ENCODE data around the gene FILIP1L.

Gene FILIP1L

DNA sequence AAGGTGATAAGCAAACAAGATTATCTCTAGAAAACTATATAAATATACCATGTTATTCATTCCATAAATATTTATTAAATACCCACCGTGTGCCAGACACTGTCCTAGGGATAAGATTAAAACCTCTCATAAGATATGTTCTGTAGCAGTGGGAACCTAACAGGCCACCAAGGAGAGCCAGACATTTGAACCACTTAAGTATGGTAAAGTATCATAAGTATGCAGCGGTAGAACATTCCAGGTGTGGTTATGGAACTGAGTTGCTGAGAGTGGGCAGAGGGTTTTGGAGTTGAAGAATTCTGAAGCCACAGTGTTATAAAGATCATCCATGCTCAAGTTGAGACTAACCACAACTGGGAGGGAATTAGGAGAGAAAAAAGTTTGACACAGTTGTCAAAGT lies 14.7 kb downstream of the FILIP1L start:
- TF ChIP-seq TAF1 (IDR thresholded peaks at IDR 0.05; ENCODE audit: borderline replicate concordance, insufficient read depth, low read length) (no peak), POLR2AphosphoS5 (IDR thresholded peaks at IDR 0.05; ENCODE audit: low read depth, low read length) (no peak), SIN3A (IDR thresholded peaks at IDR 0.05; ENCODE audit: borderline replicate concordance, insufficient read depth, low read length) (no peak), FOXP2 (optimal IDR thresholded peaks at IDR 0.05; ENCODE audit: borderline replicate concordance, extremely low read depth, extremely low read length, insufficient read depth) (no peak)
- TF ChIP-seq, protein P1, sequence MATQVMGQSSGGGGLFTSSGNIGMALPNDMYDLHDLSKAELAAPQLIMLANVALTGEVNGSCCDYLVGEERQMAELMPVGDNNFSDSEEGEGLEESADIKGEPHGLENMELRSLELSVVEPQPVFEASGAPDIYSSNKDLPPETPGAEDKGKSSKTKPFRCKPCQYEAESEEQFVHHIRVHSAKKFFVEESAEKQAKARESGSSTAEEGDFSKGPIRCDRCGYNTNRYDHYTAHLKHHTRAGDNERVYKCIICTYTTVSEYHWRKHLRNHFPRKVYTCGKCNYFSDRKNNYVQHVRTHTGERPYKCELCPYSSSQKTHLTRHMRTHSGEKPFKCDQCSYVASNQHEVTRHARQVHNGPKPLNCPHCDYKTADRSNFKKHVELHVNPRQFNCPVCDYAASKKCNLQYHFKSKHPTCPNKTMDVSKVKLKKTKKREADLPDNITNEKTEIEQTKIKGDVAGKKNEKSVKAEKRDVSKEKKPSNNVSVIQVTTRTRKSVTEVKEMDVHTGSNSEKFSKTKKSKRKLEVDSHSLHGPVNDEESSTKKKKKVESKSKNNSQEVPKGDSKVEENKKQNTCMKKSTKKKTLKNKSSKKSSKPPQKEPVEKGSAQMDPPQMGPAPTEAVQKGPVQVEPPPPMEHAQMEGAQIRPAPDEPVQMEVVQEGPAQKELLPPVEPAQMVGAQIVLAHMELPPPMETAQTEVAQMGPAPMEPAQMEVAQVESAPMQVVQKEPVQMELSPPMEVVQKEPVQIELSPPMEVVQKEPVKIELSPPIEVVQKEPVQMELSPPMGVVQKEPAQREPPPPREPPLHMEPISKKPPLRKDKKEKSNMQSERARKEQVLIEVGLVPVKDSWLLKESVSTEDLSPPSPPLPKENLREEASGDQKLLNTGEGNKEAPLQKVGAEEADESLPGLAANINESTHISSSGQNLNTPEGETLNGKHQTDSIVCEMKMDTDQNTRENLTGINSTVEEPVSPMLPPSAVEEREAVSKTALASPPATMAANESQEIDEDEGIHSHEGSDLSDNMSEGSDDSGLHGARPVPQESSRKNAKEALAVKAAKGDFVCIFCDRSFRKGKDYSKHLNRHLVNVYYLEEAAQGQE (IDR thresholded peaks at IDR 0.05; ENCODE audit: insufficient read depth in 1 of 2, low read depth in 2 of 2, low read length in 2 of 2): no peak

DNA sequence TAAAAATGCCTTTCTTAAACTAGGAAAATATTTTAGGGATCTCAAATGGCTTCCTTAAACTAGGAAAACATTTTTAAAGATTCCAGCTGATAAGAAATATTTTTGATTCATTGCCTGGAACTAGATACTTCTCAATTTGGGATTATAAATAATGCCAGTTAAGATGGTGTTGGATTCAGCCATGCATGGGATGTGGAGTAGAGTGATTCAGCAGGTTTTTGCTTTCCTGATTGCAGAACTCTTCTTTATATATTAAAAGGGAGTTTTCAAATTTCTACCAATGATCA lies 15.6 kb downstream of the FILIP1L start:
- TF ChIP-seq POLR2AphosphoS5 (IDR thresholded peaks at IDR 0.05; ENCODE audit: low read depth, low read length) (no peak), TAF1 (IDR thresholded peaks at IDR 0.05; ENCODE audit: borderline replicate concordance, insufficient read depth, low read length) (no peak), FOXP2 (optimal IDR thresholded peaks at IDR 0.05; ENCODE audit: borderline replicate concordance, extremely low read depth, extremely low read length, insufficient read depth) (no peak), SIN3A (IDR thresholded peaks at IDR 0.05; ENCODE audit: borderline replicate concordance, insufficient read depth, low read length) (no peak)
- TF ChIP-seq, protein P1 (IDR thresholded peaks at IDR 0.05; ENCODE audit: insufficient read depth in 1 of 2, low read depth in 2 of 2, low read length in 2 of 2): no peak

DNA sequence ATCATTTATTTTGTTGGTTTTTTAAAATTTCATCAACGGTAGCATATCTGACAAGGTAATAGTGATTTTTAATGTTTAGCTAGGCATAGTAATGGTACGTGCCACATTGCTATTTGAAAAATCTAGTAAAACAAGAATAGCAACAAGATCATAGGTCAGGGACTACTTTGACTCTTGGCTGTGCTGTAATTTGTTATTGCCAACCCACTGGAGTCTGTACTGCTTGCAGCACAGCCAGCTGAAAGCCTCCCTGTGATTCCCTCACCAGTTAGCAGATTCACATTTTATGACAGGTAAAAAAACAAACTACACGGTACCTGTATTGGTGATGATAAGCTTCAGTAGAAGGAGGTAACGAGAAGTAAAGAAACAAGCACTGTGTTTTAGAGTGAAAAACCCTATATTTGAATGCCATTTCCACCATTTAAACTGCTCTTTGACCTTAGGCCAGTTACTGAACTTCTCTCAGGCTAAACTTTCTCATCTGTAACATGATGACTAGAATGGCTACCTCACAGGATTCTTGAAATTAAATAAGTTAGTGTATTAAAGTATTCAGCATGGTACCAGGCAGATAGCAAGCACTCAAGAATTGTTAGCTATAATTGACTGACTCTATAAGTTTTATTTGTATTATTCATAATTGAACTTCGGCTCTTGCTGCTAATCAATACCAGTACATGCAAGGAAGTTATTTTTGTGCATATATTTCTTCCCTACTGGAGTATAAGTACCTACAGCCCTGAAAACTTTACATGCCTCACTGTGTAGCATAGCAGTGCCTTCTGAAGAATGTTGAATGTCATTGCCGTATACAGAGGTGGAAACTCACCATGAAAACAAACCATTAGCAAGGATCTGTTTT lies 16.1 kb downstream of the FILIP1L start:
- TF ChIP-seq FOXP2 (optimal IDR thresholded peaks at IDR 0.05; ENCODE audit: borderline replicate concordance, extremely low read depth, extremely low read length, insufficient read depth) (no peak), SIN3A (IDR thresholded peaks at IDR 0.05; ENCODE audit: borderline replicate concordance, insufficient read depth, low read length) (no peak), TAF1 (IDR thresholded peaks at IDR 0.05; ENCODE audit: borderline replicate concordance, insufficient read depth, low read length) (no peak), POLR2AphosphoS5 (IDR thresholded peaks at IDR 0.05; ENCODE audit: low read depth, low read length) (no peak)
- TF ChIP-seq, protein P1 (IDR thresholded peaks at IDR 0.05; ENCODE audit: insufficient read depth in 1 of 2, low read depth in 2 of 2, low read length in 2 of 2): no peak

DNA sequence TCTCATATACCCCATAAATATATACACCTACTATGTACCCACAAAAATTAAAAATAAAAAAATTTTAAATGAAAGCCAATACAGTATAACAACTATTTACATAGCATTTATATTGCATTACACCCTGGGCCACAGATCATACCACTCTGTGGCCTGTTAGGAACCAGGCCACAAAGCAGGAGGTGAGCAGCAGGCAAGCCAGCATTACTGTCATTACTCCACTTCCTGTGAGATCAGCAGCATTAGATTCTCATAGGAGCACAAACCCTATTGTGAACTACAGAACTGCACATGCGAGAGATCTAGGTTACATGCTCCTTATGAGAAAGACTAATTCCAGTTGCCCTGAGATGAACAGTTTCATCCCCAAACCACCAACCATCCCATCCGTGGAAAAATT lies 17.4 kb downstream of the FILIP1L start:
- no peak for TF ChIP-seq TAF1 (IDR thresholded peaks at IDR 0.05; ENCODE audit: borderline replicate concordance, insufficient read depth, low read length)
- TF ChIP-seq, protein P1 (IDR thresholded peaks at IDR 0.05; ENCODE audit: insufficient read depth in 1 of 2, low read depth in 2 of 2, low read length in 2 of 2): no peak
- TF ChIP-seq POLR2AphosphoS5 (IDR thresholded peaks at IDR 0.05; ENCODE audit: low read depth, low read length): no peak
- no peak for TF ChIP-seq FOXP2 (optimal IDR thresholded peaks at IDR 0.05; ENCODE audit: borderline replicate concordance, extremely low read depth, extremely low read length, insufficient read depth)
- no peak for TF ChIP-seq SIN3A (IDR thresholded peaks at IDR 0.05; ENCODE audit: borderline replicate concordance, insufficient read depth, low read length)
